ENCODE results near the gene SLC35B2. TPM values are rescaled to one million over a fixed set of nuclear protein-coding genes. Genes with fewer than 3 reads are reported as not detected.

The SLC35B2 gene
- total RNA-seq, 1 donor: 8.2 TPM

GRCh38 chr6:44221961-44222335, 35.4 kb downstream of the SLC35B2 start:
- no peak overlapping the region for H3K4me3 ChIP-seq (ENCODE audit: low read length)
- H3K4me1 ChIP-seq (ENCODE audit: insufficient read depth, low read length): peaks cover 63% of the 10 kb centered on the region
- H3K27me3 ChIP-seq (ENCODE audit: insufficient read depth, low read length): no peaks in the 10 kb centered on the region
- no peaks in the 10 kb centered on the region for H3K9me3 ChIP-seq (ENCODE audit: low read depth, low read length)

GRCh38 chr6:44221291-44221960, 35.9 kb downstream of the SLC35B2 start:
- H3K4me3 ChIP-seq (ENCODE audit: low read length): no peak overlapping the region
- H3K9me3 ChIP-seq (ENCODE audit: low read depth, low read length): no peaks in the 10 kb centered on the region
- H3K27me3 ChIP-seq (ENCODE audit: insufficient read depth, low read length): no peaks in the 10 kb centered on the region
- peaks cover 59% of the 10 kb centered on the region for H3K4me1 ChIP-seq (ENCODE audit: insufficient read depth, low read length)

GRCh38 chr6:44220913-44221290, 36.4 kb downstream of the SLC35B2 start:
- Histone ChIP-seq H3K4me1 (ENCODE audit: insufficient read depth, low read length) (peaks cover 54% of the 10 kb centered on the region), H3K4me3 (ENCODE audit: low read length) (no peak overlapping the region), H3K27me3 (ENCODE audit: insufficient read depth, low read length) (no peaks in the 10 kb centered on the region), H3K9me3 (ENCODE audit: low read depth, low read length) (no peaks in the 10 kb centered on the region)

GRCh38 chr6:44219815-44220784, 37.2 kb downstream of the SLC35B2 start:
- Histone ChIP-seq H3K27me3 (ENCODE audit: insufficient read depth, low read length) (no peaks in the 10 kb centered on the region), H3K9me3 (ENCODE audit: low read depth, low read length) (no peaks in the 10 kb centered on the region), H3K4me3 (ENCODE audit: low read length) (no peak overlapping the region), H3K4me1 (ENCODE audit: insufficient read depth, low read length) (peaks cover 50% of the 10 kb centered on the region)

GRCh38 chr6:44219053-44219814, 38.1 kb downstream of the SLC35B2 start:
- peak overlapping the region; percentile 30 for H3K4me3 ChIP-seq (ENCODE audit: low read length)
- H3K27me3 ChIP-seq (ENCODE audit: insufficient read depth, low read length): no peaks in the 10 kb centered on the region
- H3K9me3 ChIP-seq (ENCODE audit: low read depth, low read length): no peaks in the 10 kb centered on the region
- peaks cover 43% of the 10 kb centered on the region for H3K4me1 ChIP-seq (ENCODE audit: insufficient read depth, low read length)

GRCh38 chr6:44217332-44218143, 39.8 kb downstream of the SLC35B2 start:
- Histone ChIP-seq H3K9me3 (ENCODE audit: low read depth, low read length) (no peaks in the 10 kb centered on the region), H3K4me3 (ENCODE audit: low read length) (no peak overlapping the region), H3K27me3 (ENCODE audit: insufficient read depth, low read length) (no peaks in the 10 kb centered on the region), H3K4me1 (ENCODE audit: insufficient read depth, low read length) (peaks cover 35% of the 10 kb centered on the region)

GRCh38 chr6:44216677-44217331, 40.5 kb downstream of the SLC35B2 start, which contains the start of gene MYMX:
Gene MYMX (plus strand): TSS chr6:44216926. CDS start chr6:44217472, 546 bp downstream.
- Histone ChIP-seq H3K9me3 (ENCODE audit: low read depth, low read length) (no peaks in the 10 kb centered on the region), H3K27me3 (ENCODE audit: insufficient read depth, low read length) (no peaks in the 10 kb centered on the region), H3K4me1 (ENCODE audit: insufficient read depth, low read length) (peaks cover 35% of the 10 kb centered on the region), H3K4me3 (ENCODE audit: low read length) (no peak within 1 kb of the TSS)

GRCh38 chr6:44214307-44214706, 43.0 kb downstream of the SLC35B2 start:
- Histone ChIP-seq H3K27me3 (ENCODE audit: insufficient read depth, low read length) (no peaks in the 10 kb centered on the region), H3K4me1 (ENCODE audit: insufficient read depth, low read length) (peaks cover 29% of the 10 kb centered on the region), H3K9me3 (ENCODE audit: low read depth, low read length) (no peaks in the 10 kb centered on the region)

GRCh38 chr6:44211284-44211683, 46.0 kb downstream of the SLC35B2 start:
- Histone ChIP-seq H3K4me1 (ENCODE audit: insufficient read depth, low read length) (peaks cover 11% of the 10 kb centered on the region), H3K9me3 (ENCODE audit: low read depth, low read length) (no peaks in the 10 kb centered on the region), H3K27me3 (ENCODE audit: insufficient read depth, low read length) (no peaks in the 10 kb centered on the region)

More at GRCh38 chr6:44214307-44214706, 43.0 kb downstream of the SLC35B2 start:
- no peak overlapping the region for H3K4me3 ChIP-seq (ENCODE audit: low read length)

GRCh38 chr6:44207966-44208365, 49.4 kb downstream of the SLC35B2 start:
- Histone ChIP-seq H3K9me3 (ENCODE audit: low read depth, low read length) (no peaks in the 10 kb centered on the region), H3K4me3 (ENCODE audit: low read length) (no peak overlapping the region), H3K4me1 (ENCODE audit: insufficient read depth, low read length) (peaks cover 11% of the 10 kb centered on the region), H3K27me3 (ENCODE audit: insufficient read depth, low read length) (no peaks in the 10 kb centered on the region)

More at GRCh38 chr6:44211284-44211683, 46.0 kb downstream of the SLC35B2 start:
- H3K4me3 ChIP-seq (ENCODE audit: low read length): no peak overlapping the region

Other genes starting within 250 kb of the SLC35B2 start
- 10.3 TPM for gene MRPL14, start 130.1 kb downstream of the SLC35B2 start, total RNA-seq
- gene TMEM63B, start 130.0 kb downstream of the SLC35B2 start, total RNA-seq: 8.1 TPM
- 0.10 TPM for gene CAPN11, start 98.7 kb downstream of the SLC35B2 start, total RNA-seq
- gene MYMX, start 40.6 kb downstream of the SLC35B2 start, total RNA-seq: not detected
- gene SLC29A1, start 33.9 kb downstream of the SLC35B2 start, total RNA-seq: 4.4 TPM
- gene HSP90AB1, start 10.4 kb downstream of the SLC35B2 start, total RNA-seq: 442 TPM
- gene NFKBIE, start 8.0 kb upstream of the SLC35B2 start, total RNA-seq: 125 TPM
- gene TMEM151B, start 12.9 kb upstream of the SLC35B2 start, total RNA-seq: not detected
- gene AARS2, start 55.8 kb upstream of the SLC35B2 start, total RNA-seq: 4.9 TPM
- not detected for gene SPATS1, start 85.1 kb upstream of the SLC35B2 start, total RNA-seq
- gene CDC5L, start 130.2 kb upstream of the SLC35B2 start, total RNA-seq: 30.5 TPM

Data from mononuclear cell (primary cell).